Endothelial cell of umbilical vein (primary cell): ENCODE data around the gene DNAH9. TPM values are rescaled to one million over a fixed set of nuclear protein-coding genes. Genes with fewer than 3 reads are reported as not detected.

Experiments used
- BruUV-seq: library from RNA; stranded (reverse); fragments of 400-500 nt; replicated peaks from 2 replicates; lab custom pipeline; 2021; lab: Mats Ljungman, UMichigan
- CTCF ChIA-PET: fragments of 300-600, 350-600 bp; sonication (Branson Sonifier 250); formaldehyde crosslinking; loops from one replicate; lab custom pipeline; 2021; ENCODE audit warnings: antibody characterized with exemption, inconsistent platforms; lab: Charles Lee
- POLR2A ChIA-PET: fragments of 300-600, 350-600 bp; sonication (Branson Sonifier 250); formaldehyde crosslinking; loops from one replicate; lab custom pipeline; 2021; ENCODE audit warnings: antibody characterized with exemption, inconsistent platforms; lab: Charles Lee
- DNase-seq: peaks from one replicate; pipeline ENCODE4 v3.0.0-alpha.2; 2011; ENCODE audit warnings: low read depth, low spot score
- FAIRE-seq: peaks from 2 replicates; lab custom pipeline; 2011; peaks lifted over from hg19 to GRCh38; lab: Jason Lieb, UNC
- H2AFZ ChIP-seq: 2 replicates; pipeline ENCODE4 v1.6.0; 2012; ENCODE audit warnings: low read depth, low read length, control low read depth, inconsistent platforms
- H3K27ac ChIP-seq: 2 replicates; pipeline ENCODE4 v1.5.1; 2011; ENCODE audit warnings: low read depth, mild to moderate bottlenecking, control low read depth, low read length, moderate library complexity; ENCODE audit not compliant: insufficient read depth
- H3K27me3 ChIP-seq, 2 experiments: 2 replicates each; pipeline versions ENCODE4 v1.6.0 to v1.6.1; 2011; ENCODE audit warnings: low read length in 2 of 2, mixed read lengths in 1 of 2; ENCODE audit not compliant: control insufficient read depth in 2 of 2, insufficient read depth in 2 of 2
- H3K36me3 ChIP-seq, 2 experiments: 2 replicates in 1 of 2; 3 replicates in 1 of 2; pipeline ENCODE4 v1.5.1; 2011; ENCODE audit warnings: low read length in 2 of 2, mild to moderate bottlenecking in 1 of 2, moderate library complexity in 1 of 2; ENCODE audit not compliant: control insufficient read depth in 2 of 2, insufficient read depth in 2 of 2; ENCODE audit errors: extremely low read depth in 1 of 2
- H3K4me1 ChIP-seq: 3 replicates; pipeline ENCODE4 v1.5.1; 2011; ENCODE audit warnings: mild to moderate bottlenecking, low read length; ENCODE audit not compliant: control insufficient read depth, insufficient read depth; ENCODE audit errors: extremely low read depth
- H3K4me2 ChIP-seq: 2 replicates; pipeline ENCODE4 v1.6.1; 2011; ENCODE audit warnings: low read length, control low read depth, mixed read lengths; ENCODE audit not compliant: insufficient read depth
- H3K4me3 ChIP-seq, 3 experiments: fragments of 200-600 bp in 1 of 3; sonication (generic), shearing (Covaris generic) in 1 of 3; replicated peaks in 1 of 3; 2 replicates each; pipeline ENCODE4 v1.5.1; 2011 to 2016; ENCODE audit warnings: control low read depth in 3 of 3, low read length in 3 of 3, mild to moderate bottlenecking in 2 of 3, inconsistent platforms in 1 of 3, low read depth in 1 of 3, moderate library complexity in 1 of 3; ENCODE audit not compliant: insufficient read depth in 1 of 3
- H3K79me2 ChIP-seq: 2 replicates; pipeline ENCODE4 v1.6.0; 2012; ENCODE audit warnings: low read length, inconsistent platforms; ENCODE audit not compliant: control insufficient read depth, insufficient read depth
- H3K9ac ChIP-seq: replicated peaks from 2 replicates; pipeline ENCODE3; 2011; ENCODE audit warnings: low read length, control low read depth; ENCODE audit not compliant: insufficient read depth; ENCODE audit errors: extremely low read depth
- H3K9me1 ChIP-seq: replicated peaks from 3 replicates; pipeline ENCODE4 v1.6.0; 2011; ENCODE audit warnings: mild to moderate bottlenecking, low read length; ENCODE audit not compliant: control insufficient read depth, insufficient read depth; ENCODE audit errors: extremely low read depth
- H3K9me3 ChIP-seq: replicated peaks from 2 replicates; pipeline ENCODE4 v1.5.1; 2012; ENCODE audit warnings: low read length, inconsistent platforms; ENCODE audit not compliant: control insufficient read depth, insufficient read depth
- H4K20me1 ChIP-seq: replicated peaks from 2 replicates; pipeline ENCODE3; 2011; ENCODE audit warnings: mild to moderate bottlenecking, low read length; ENCODE audit not compliant: control insufficient read depth, insufficient read depth; ENCODE audit errors: extremely low read depth
- EZH2 ChIP-seq: IDR thresholded peaks from 2 replicates; pipeline ENCODE4 v1.6.1; 2012; ENCODE audit warnings: borderline replicate concordance, low read depth, mild to moderate bottlenecking, moderate library complexity, low read length, inconsistent platforms; ENCODE audit not compliant: severe bottlenecking
- FOS ChIP-seq: IDR thresholded peaks from 2 replicates; pipeline ENCODE4 v1.6.1; 2011; ENCODE audit warnings: mild to moderate bottlenecking, low read length, moderate library complexity, borderline replicate concordance; ENCODE audit not compliant: insufficient read depth
- GATA2 ChIP-seq: IDR thresholded peaks from 2 replicates; pipeline ENCODE4 v1.7.0; 2011; ENCODE audit warnings: low read depth, mild to moderate bottlenecking, moderate library complexity, mixed read lengths, low read length; ENCODE audit not compliant: insufficient read length, insufficient read depth
- JUN ChIP-seq: IDR thresholded peaks from 2 replicates; pipeline ENCODE4 v1.6.1; 2011; ENCODE audit warnings: borderline replicate concordance, low read depth; ENCODE audit not compliant: insufficient read length, insufficient read depth
- MAX ChIP-seq: IDR thresholded peaks from 2 replicates; pipeline ENCODE4 v1.6.1; 2011; ENCODE audit not compliant: insufficient read depth, insufficient read length
- MYC ChIP-seq: IDR thresholded peaks from one replicate; pipeline ENCODE4 v1.6.1; 2011; ENCODE audit warnings: mild to moderate bottlenecking, low read depth, low read length
- POLR2A ChIP-seq: IDR thresholded peaks from 2 replicates; pipeline ENCODE4 v1.6.1; 2012; ENCODE audit warnings: low read depth, mild to moderate bottlenecking, control low read depth, low read length
- POLR2AphosphoS5 ChIP-seq: IDR thresholded peaks from 2 replicates; pipeline ENCODE4 v1.6.1; 2012; ENCODE audit warnings: low read depth, mild to moderate bottlenecking, control low read depth, low read length, moderate library complexity; ENCODE audit not compliant: insufficient read depth
- dilution Hi-C: fragments of 300-500 bp; cut with MboI; formaldehyde crosslinking; loops from one replicate; pipeline ENCODE4 v1.15.0; 2019; ENCODE audit warnings: low sequenced_read_pairs; ENCODE audit not compliant: extremely low pct_ligation_motif_present
- intact Hi-C: fragments of 100-400 bp; cut with micrococcal nuclease; formaldehyde crosslinking; loops from one replicate; pipeline ENCODE4 v1.10.0; 2022
- polyA plus RNA-seq, 4 experiments: library from polyadenylated mRNA; depleted of rRNA in 3 of 4; stranded (reverse) in 3 of 4; unstranded in 1 of 4; fragments of >200 nt; gene quantifications; 2 replicates each; pipeline versions ENCODE4 v1.2.1 to v1.2.3, GENCODE V29; 2011 to 2012; ENCODE audit warnings: missing spikeins in 1 of 4
- total RNA-seq: library from RNA; stranded (reverse); gene quantifications from 2 replicates; pipeline ENCODE4 v1.2.3, GENCODE V29; 2021
- TF ChIP-seq, protein P1 (sequence below), 2 donors: IDR thresholded peaks; 1 replicate in 1 of 2; 2 replicates in 1 of 2; pipeline ENCODE4 v1.5.1; 2011; ENCODE audit warnings: low read length in 2 of 2, mild to moderate bottlenecking in 2 of 2, moderate library complexity in 2 of 2, control low read depth in 1 of 2, inconsistent platforms in 1 of 2, low read depth in 1 of 2; ENCODE audit not compliant: insufficient read depth in 1 of 2; ENCODE audit errors: extremely low read depth in 1 of 2

DNAH9 gene
- total and polyA plus RNA-seq, 2 donors (not counting 3 experiments of a cell fraction or from before 2014, with no cell fraction given), result not detected

DNA sequence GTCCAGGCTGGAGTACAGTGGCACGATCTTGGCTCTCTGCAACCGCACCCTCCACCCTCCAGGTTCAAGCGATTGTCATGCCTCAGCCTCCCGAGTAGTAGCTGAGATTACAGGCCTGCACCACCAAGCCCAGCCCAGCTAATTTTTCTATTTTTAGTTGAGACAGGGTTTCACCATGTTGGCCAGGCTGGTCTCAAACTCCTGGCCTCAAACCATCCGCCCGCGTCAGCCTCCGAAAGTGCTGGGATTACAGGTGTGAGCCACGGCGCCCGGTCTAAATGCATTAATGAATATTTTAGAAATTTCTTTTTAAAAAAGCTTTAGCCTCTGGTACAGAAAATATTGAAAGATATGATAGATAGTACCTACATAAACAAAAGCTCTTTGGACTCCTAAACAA lies 95.0 kb downstream of the DNAH9 start:
- Histone ChIP-seq H3K79me2 (no peaks in the 10 kb centered on the region), H3K9me1 (no peaks in the 10 kb centered on the region), H3K9me3 (no peaks in the 10 kb centered on the region), H3K36me3 (no peaks in the 10 kb centered on the region), H2AFZ (no peak overlapping the region), H3K27me3 (no peaks in the 10 kb centered on the region), H3K4me3 (no peak overlapping the region), H3K27ac (no peak overlapping the region), H3K9ac (no peak overlapping the region), H3K4me2 (no peak overlapping the region), H4K20me1 (no peaks in the 10 kb centered on the region), H3K4me1 (no peaks in the 10 kb centered on the region)
- no TSS peak for BruUV-seq
- ChIA-PET POLR2A (no interaction called here), CTCF (interaction anchor here (0.7 kb wide), 1 partner anchor 1196 kb away, joined by 3 read pairs; no protein-coding TSS in a partner anchor)
- intact Hi-C loops, result no loop called here
- dilution Hi-C loops, result no loop called here
- no peak for FAIRE-seq
- no peak for DNase-seq
- TF ChIP-seq MYC (no peak), POLR2A (no peak), FOS (no peak), MAX (no peak), JUN (no peak), GATA2 (no peak), EZH2 (no peak), POLR2AphosphoS5 (no peak)
- TF ChIP-seq, protein P1, sequence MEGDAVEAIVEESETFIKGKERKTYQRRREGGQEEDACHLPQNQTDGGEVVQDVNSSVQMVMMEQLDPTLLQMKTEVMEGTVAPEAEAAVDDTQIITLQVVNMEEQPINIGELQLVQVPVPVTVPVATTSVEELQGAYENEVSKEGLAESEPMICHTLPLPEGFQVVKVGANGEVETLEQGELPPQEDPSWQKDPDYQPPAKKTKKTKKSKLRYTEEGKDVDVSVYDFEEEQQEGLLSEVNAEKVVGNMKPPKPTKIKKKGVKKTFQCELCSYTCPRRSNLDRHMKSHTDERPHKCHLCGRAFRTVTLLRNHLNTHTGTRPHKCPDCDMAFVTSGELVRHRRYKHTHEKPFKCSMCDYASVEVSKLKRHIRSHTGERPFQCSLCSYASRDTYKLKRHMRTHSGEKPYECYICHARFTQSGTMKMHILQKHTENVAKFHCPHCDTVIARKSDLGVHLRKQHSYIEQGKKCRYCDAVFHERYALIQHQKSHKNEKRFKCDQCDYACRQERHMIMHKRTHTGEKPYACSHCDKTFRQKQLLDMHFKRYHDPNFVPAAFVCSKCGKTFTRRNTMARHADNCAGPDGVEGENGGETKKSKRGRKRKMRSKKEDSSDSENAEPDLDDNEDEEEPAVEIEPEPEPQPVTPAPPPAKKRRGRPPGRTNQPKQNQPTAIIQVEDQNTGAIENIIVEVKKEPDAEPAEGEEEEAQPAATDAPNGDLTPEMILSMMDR (IDR thresholded peaks at IDR 0.05; ENCODE audit: extremely low read depth in 1 of 2, insufficient read depth in 1 of 2, low read depth in 1 of 2, low read length in 2 of 2), result no peak
